Right atrium auricular region (tissue), 2 donors: ENCODE data around the gene NSL1. TPM values are rescaled to one million over a fixed set of nuclear protein-coding genes. Genes with fewer than 3 reads are reported as not detected.
"Not testable (repeated sequence)": the region's sequence is repeated elsewhere in the genome, so short reads cannot be mapped to it uniquely, and the experiment has no call there.

Experiments used
- DNase-seq: peaks from one replicate; pipeline ENCODE4 v3.0.0-alpha.2; 2019; ENCODE audit warnings: low spot score
- H3K27ac ChIP-seq, 2 donors: fragments of 200-600 bp; sonication (generic); 1 replicate in 1 of 2; 2 replicates in 1 of 2; pipeline ENCODE4 v1.5.1; 2016 to 2019
- H3K27me3 ChIP-seq, 2 donors: fragments of 200-600 bp; sonication (generic); one replicate each; pipeline versions ENCODE4 v1.5.1 to v1.6.0; 2017 to 2019
- H3K36me3 ChIP-seq: fragments of 200-600 bp; sonication (generic); one replicate; pipeline ENCODE4 v1.5.1; 2016
- H3K4me1 ChIP-seq, 2 donors: fragments of 200-600 bp; sonication (generic); one replicate each; pipeline versions ENCODE4 v1.5.1 to v1.6.0; 2017 to 2019
- H3K4me3 ChIP-seq, 2 donors: fragments of 200-600 bp; sonication (generic); 1 replicate in 1 of 2; 2 replicates in 1 of 2; pipeline ENCODE4 v1.5.1; 2017 to 2019; ENCODE audit warnings: mild to moderate bottlenecking in 1 of 2, moderate library complexity in 1 of 2
- H3K9me3 ChIP-seq, 2 donors: fragments of 200-600 bp; sonication (generic); one replicate each; pipeline ENCODE4 v1.5.1; 2019
- total RNA-seq, 2 donors: library from RNA; depleted of rRNA; stranded (reverse); fragments of >200 nt; gene quantifications; one replicate each; pipeline ENCODE4 v1.1.0, GENCODE V29; 2016
- TF ChIP-seq, protein P1 (sequence below), 2 donors: fragments of 200-600 bp; sonication (generic); IDR thresholded peaks; one replicate each; pipeline ENCODE4 v1.5.1; 2019; ENCODE audit warnings: antibody characterized with exemption in 2 of 2

Gene NSL1
- total RNA-seq, 2 donors from 2014 or later: 28.2 to 46.1 TPM

DNA sequence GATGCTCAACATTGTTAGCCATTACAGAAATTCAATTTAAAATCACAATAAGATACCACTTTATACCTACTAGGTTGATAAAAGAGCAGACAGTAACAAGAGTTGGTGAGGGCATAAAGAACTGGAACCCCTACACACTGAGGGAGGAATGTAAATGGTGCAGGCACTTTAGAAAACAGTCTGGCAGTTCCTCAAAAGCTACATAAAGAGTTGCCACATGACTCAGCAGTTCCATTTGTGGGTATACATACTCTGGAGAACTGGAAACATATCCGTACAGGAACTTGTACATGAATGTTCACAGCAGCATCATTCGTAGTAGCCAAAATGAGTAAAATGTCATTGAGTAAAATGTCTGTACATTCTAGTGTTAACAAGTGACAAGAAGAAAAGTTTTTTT, 17.0 kb downstream of the NSL1 start:
- Histone ChIP-seq H3K4me1 (no peaks in the 10 kb centered on the region), H3K27ac (no peak overlapping the region), H3K36me3 (peaks cover 3% of the 10 kb centered on the region), H3K4me3 (no peak overlapping the region), H3K27me3 (no peaks in the 10 kb centered on the region), H3K9me3 (peaks cover 0 to 10% of the 10 kb centered on the region in 2 donors)
- TF ChIP-seq, protein P1, sequence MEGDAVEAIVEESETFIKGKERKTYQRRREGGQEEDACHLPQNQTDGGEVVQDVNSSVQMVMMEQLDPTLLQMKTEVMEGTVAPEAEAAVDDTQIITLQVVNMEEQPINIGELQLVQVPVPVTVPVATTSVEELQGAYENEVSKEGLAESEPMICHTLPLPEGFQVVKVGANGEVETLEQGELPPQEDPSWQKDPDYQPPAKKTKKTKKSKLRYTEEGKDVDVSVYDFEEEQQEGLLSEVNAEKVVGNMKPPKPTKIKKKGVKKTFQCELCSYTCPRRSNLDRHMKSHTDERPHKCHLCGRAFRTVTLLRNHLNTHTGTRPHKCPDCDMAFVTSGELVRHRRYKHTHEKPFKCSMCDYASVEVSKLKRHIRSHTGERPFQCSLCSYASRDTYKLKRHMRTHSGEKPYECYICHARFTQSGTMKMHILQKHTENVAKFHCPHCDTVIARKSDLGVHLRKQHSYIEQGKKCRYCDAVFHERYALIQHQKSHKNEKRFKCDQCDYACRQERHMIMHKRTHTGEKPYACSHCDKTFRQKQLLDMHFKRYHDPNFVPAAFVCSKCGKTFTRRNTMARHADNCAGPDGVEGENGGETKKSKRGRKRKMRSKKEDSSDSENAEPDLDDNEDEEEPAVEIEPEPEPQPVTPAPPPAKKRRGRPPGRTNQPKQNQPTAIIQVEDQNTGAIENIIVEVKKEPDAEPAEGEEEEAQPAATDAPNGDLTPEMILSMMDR (IDR thresholded peaks at IDR 0.05): no peak
- DNase-seq: no peak

DNA sequence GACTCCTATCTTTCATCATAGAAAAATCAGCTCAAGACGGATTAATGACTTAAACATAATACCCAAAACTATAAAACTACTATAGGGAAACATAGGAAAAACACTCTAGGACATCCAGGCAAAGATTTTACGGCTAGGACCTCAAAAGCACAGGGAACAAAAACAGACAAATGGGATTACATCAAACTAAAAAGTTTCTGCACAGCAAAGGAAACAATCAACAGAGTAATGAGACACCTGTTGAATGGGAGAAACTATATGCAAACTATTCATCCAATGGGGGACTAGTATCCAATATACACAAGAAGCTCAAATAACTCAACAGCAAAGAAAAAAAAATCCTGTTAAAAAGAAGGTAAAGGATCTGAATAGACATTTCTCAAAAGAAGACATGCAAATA, 18.6 kb downstream of the NSL1 start:
- Histone ChIP-seq H3K27me3 (no peaks in the 10 kb centered on the region), H3K36me3 (peaks cover 3% of the 10 kb centered on the region), H3K9me3 (peaks cover 0 to 24% of the 10 kb centered on the region in 2 donors), H3K4me3 (no peak overlapping the region), H3K27ac (no peak overlapping the region), H3K4me1 (no peaks in the 10 kb centered on the region)
- no peak for DNase-seq
- TF ChIP-seq, protein P1 (IDR thresholded peaks at IDR 0.05): no peak

DNA sequence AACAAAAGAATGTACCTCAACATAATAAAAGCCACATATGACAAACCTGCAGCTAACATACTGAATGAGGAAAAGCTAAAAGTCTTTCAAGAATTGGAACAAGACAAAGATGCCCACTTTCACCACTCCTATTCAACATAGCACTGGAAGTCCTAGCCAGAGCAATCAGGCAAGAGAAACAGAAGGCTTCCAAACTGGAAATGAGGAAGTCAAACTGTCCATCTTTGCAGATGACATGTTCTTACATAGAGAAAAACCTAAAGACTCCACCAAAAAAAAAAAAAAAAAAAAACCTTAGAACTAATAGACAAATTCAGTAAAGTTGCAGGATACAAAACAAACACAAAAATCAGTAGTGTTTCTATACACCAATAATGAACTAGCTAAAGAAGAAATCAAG, 20.2 kb downstream of the NSL1 start:
- Histone ChIP-seq H3K36me3 (peaks cover 3% of the 10 kb centered on the region), H3K27me3 (no peaks in the 10 kb centered on the region), H3K4me3 (no peak overlapping the region), H3K9me3 (peaks cover 0 to 24% of the 10 kb centered on the region in 2 donors), H3K4me1 (no peaks in the 10 kb centered on the region), H3K27ac (no peak overlapping the region)
- TF ChIP-seq, protein P1 (IDR thresholded peaks at IDR 0.05): no peak
- DNase-seq: no peak

DNA sequence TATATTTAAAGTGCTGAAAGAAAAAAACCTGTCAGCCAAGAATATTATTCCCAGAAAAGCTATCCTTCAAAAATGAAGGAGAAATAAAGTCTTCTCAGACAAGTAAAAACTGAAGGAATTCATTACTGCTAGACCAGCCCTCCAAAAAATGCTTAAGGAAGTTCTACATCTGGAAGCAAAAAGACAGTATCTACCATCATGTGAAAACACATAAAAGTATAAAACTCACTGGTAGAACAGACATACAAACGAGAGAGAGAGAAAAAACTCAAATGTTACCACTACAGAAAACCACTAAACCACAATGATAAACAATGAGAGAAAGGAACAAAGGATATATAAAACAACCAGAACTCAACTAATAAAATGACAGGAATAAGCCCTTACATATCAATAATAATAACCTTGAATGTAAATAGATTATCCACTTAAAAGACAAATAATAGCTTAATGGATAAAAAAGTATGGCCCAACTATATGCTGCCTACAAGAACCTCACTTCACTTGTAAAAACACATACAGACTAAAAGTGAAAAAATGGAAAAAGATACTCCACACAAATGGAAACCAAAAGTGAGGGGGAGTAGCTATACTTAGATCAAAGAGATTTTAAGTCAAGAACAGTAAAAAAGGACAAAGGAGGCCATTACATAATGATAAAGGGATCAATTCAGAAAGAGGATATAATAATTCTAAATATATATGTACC, 22.0 kb downstream of the NSL1 start:
- DNase-seq: no peak
- Histone ChIP-seq H3K4me3 (no peak overlapping the region), H3K9me3 (peaks cover 0 to 24% of the 10 kb centered on the region in 2 donors), H3K27me3 (no peaks in the 10 kb centered on the region), H3K4me1 (no peaks in the 10 kb centered on the region), H3K27ac (no peak overlapping the region), H3K36me3 (peaks cover 3% of the 10 kb centered on the region)
- TF ChIP-seq, protein P1 (IDR thresholded peaks at IDR 0.05): no peak

DNA sequence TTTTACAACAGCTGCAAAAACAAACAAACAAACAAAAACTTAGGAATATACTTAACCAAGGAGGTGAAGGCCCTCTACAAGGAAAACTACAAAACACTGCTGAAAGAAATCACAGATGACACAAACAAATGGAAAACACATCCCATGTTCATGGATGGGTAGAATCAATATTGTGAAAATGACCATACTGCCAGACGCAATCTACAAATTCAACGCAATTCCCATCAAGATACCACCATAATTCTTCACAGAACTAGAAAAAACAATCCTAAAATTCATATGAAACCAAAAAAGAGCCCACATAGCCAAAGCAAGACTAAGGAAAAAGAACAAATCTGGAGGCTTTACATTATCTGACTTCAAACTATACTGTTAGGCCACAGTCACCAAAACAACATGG, 24.8 kb downstream of the NSL1 start:
- not testable (repeated sequence) for H3K27ac ChIP-seq, DNase-seq, H3K36me3 ChIP-seq

DNA sequence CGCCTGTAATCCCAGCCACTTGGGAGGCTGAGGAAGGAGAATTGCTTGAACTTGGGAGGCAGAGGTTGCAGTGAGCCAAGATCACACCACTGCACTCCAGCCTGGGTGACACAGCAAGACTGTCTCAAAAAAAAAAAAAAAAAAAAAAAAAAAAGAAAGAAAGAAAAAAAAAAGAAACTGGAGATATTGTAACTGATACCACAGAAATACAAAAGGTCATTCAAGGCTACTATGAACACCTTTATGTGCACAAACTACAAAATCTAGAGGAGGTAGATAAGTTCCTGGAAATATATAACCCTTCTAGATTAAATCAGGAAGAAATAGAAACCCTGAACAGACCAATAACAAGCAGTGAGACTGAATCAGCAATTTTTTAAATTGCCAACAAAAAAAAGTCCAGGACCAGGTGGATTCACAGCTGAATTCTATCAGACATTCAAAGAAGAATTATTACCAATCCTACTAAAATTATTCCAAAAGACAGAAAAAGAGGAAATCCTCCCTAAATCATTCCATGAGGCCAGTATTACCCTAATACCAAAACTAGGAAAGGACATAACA, 26.8 kb downstream of the NSL1 start:
- not testable (repeated sequence) for H3K4me3 ChIP-seq, H3K4me1 ChIP-seq, H3K27ac ChIP-seq, H3K36me3 ChIP-seq, H3K27me3 ChIP-seq, DNase-seq
- H3K9me3 ChIP-seq: peaks cover 0 to 16% of the 10 kb centered on the region in 2 donors

More for the DNA sequence above, 24.8 kb downstream of the NSL1 start:
- H3K4me3 ChIP-seq, H3K4me1 ChIP-seq, H3K27me3 ChIP-seq: not testable (repeated sequence)
- peaks cover 0 to 24% of the 10 kb centered on the region in 2 donors for H3K9me3 ChIP-seq

DNA sequence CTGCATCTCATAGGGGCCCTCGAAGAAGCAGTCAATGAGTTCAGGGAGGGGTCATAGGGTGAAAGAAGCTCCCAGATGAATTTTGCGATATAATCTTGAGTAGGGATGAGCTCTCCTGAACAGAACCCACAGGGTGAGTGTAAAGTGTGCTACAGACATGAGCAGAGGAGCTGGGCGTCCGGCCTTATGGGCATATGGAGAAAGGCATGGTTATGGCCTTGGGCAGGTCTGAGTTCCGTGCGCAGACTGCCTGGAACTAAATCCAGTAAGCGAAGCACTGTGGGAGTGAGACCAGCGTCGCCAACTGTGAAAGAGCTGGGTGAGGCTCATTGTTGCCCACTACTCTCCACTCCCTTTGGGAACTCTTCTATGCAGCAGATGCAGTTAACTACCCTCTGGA, 28.7 kb downstream of the NSL1 start:
- no peaks in the 10 kb centered on the region for H3K36me3 ChIP-seq
- H3K27me3 ChIP-seq: no peaks in the 10 kb centered on the region
- H3K27ac ChIP-seq: no peak overlapping the region
- DNase-seq: no peak
- H3K9me3 ChIP-seq: no peaks in the 10 kb centered on the region
- TF ChIP-seq, protein P1 (IDR thresholded peaks at IDR 0.05): no peak
- H3K4me1 ChIP-seq: no peaks in the 10 kb centered on the region
- no peak overlapping the region for H3K4me3 ChIP-seq
